ENCODE data around the gene CT45A7. TPM values are rescaled to one million over a fixed set of nuclear protein-coding genes. Genes with fewer than 3 reads are reported as not detected.
"Not testable (repeated sequence)": the region's sequence is repeated elsewhere in the genome, so short reads cannot be mapped to it uniquely, and the experiment has no call there.

The CT45A7 gene, protein sequence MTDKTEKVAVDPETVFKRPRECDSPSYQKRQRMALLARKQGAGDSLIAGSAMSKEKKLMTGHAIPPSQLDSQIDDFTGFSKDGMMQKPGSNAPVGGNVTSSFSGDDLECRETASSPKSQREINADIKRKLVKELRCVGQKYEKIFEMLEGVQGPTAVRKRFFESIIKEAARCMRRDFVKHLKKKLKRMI
- total RNA-seq (not detected), polyA plus RNA-seq (ENCODE audit: insufficient read depth, low read depth, low replicate concordance) (0.83 TPM)
- long read RNA-seq, donor 1 = 0 reads
- long read RNA-seq, donor 2 = 0 reads

DNA sequence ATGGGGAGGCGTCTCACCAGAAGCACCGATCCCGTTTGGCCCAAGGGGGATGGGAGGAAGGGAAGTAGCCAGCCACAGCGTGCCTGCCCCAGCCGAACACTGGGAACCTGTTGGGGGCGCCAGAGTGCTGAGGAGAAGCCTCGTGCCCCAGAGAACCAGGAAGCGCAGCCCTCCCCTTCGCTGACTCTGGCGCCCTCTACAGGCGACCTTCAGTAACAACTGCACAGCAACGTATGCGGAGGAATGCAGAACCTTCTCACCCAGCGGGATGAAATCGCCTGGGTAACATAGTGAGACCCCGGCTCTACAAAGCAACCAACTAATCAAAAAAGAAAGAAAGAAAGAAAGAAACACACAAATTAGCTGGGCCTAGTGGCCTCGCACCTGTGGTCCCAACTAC lies at the start of gene CT45A7:
Gene CT45A7, minus strand, starts transcription at position 101 of the 400 bp plus-strand sequence. CDS start 3,747 bp downstream, outside the sequence.
- H3K36me3 ChIP-seq (ENCODE audit: low read depth, missing control alignments); H3K27me3 ChIP-seq; H3K27ac ChIP-seq; H3K4me1 ChIP-seq; intact Hi-C loops (cut with DNase I; ENCODE audit: low total_unique reads); H3K9me3 ChIP-seq; DNase-seq; H3K4me3 ChIP-seq: not testable (repeated sequence)
- WGBS, 2 donors = no CpG with 5 or more reads among the region's 17 CpGs

DNA sequence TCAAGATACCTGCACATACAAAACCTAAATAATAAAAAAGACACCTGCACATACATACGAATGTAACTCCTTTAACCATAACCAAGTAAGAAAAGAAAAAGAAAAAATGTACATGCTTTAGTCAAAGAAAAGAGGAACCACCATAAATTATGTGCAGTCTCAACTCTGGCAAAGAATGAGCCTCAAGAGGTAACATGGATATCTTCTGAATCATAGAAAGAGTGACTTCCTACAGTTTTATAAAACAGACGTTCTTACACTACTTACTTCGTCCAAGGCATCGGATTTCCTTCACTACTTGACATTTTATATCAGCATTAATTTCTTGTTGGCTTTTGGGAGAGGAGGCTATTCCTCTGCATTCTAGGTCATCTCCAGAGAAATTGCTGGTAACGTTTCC lies 45.7 kb upstream of the CT45A7 start:
- H3K4me3 ChIP-seq; H3K27ac ChIP-seq; H3K9me3 ChIP-seq; DNase-seq; intact Hi-C loops (cut with DNase I; ENCODE audit: low total_unique reads); H3K4me1 ChIP-seq; H3K27me3 ChIP-seq; H3K36me3 ChIP-seq (ENCODE audit: low read depth, missing control alignments): not testable (repeated sequence)
- 72 to 73% methylated on average over 4 of the region's 5 CpGs for WGBS, 2 donors

DNA sequence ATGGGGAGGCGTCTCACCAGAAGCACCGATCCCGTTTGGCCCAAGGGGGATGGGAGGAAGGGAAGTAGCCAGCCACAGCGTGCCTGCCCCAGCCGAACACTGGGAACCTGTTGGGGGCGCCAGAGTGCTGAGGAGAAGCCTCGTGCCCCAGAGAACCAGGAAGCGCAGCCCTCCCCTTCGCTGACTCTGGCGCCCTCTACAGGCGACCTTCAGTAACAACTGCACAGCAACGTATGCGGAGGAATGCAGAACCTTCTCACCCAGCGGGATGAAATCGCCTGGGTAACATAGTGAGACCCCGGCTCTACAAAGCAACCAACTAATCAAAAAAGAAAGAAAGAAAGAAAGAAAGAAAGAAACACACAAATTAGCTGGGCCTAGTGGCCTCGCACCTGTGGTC lies 34.6 kb upstream of the CT45A7 start, which contains the start of gene CT45A9:
Gene CT45A9, minus strand, starts transcription at position 101 of the 400 bp plus-strand sequence. CDS start 3,751 bp downstream, outside the sequence.
- H3K4me1 ChIP-seq; H3K4me3 ChIP-seq; H3K36me3 ChIP-seq (ENCODE audit: low read depth, missing control alignments); H3K9me3 ChIP-seq; H3K27me3 ChIP-seq; H3K27ac ChIP-seq; DNase-seq; intact Hi-C loops (cut with DNase I; ENCODE audit: low total_unique reads): not testable (repeated sequence)
- WGBS, 2 donors = no CpG with 5 or more reads among the region's 17 CpGs

DNA sequence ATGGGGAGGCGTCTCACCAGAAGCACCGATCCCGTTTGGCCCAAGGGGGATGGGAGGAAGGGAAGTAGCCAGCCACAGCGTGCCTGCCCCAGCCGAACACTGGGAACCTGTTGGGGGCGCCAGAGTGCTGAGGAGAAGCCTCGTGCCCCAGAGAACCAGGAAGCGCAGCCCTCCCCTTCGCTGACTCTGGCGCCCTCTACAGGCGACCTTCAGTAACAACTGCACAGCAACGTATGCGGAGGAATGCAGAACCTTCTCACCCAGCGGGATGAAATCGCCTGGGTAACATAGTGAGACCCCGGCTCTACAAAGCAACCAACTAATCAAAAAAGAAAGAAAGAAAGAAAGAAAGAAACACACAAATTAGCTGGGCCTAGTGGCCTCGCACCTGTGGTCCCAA lies 17.4 kb upstream of the CT45A7 start, which contains the start of gene CT45A8:
Gene CT45A8, minus strand, starts transcription at position 101 of the 400 bp plus-strand sequence. CDS start 3,755 bp downstream, outside the sequence.
- H3K4me1 ChIP-seq; H3K9me3 ChIP-seq; intact Hi-C loops (cut with DNase I; ENCODE audit: low total_unique reads); DNase-seq; H3K27ac ChIP-seq; H3K36me3 ChIP-seq (ENCODE audit: low read depth, missing control alignments); H3K4me3 ChIP-seq; H3K27me3 ChIP-seq: not testable (repeated sequence)
- WGBS, 2 donors = no CpG with 5 or more reads among the region's 17 CpGs

DNA sequence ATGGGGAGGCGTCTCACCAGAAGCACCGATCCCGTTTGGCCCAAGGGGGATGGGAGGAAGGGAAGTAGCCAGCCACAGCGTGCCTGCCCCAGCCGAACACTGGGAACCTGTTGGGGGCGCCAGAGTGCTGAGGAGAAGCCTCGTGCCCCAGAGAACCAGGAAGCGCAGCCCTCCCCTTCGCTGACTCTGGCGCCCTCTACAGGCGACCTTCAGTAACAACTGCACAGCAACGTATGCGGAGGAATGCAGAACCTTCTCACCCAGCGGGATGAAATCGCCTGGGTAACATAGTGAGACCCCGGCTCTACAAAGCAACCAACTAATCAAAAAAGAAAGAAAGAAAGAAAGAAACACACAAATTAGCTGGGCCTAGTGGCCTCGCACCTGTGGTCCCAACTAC lies 17.2 kb downstream of the CT45A7 start, which contains the start of gene CT45A2:
Gene CT45A2, minus strand, starts transcription at position 101 of the 400 bp plus-strand sequence. CDS start 3,747 bp downstream, outside the sequence.
- intact Hi-C loops (cut with DNase I; ENCODE audit: low total_unique reads); H3K27ac ChIP-seq; DNase-seq; H3K36me3 ChIP-seq (ENCODE audit: low read depth, missing control alignments); H3K4me3 ChIP-seq; H3K9me3 ChIP-seq; H3K4me1 ChIP-seq; H3K27me3 ChIP-seq: not testable (repeated sequence)
- no CpG with 5 or more reads among the region's 17 CpGs for WGBS, 2 donors

DNA sequence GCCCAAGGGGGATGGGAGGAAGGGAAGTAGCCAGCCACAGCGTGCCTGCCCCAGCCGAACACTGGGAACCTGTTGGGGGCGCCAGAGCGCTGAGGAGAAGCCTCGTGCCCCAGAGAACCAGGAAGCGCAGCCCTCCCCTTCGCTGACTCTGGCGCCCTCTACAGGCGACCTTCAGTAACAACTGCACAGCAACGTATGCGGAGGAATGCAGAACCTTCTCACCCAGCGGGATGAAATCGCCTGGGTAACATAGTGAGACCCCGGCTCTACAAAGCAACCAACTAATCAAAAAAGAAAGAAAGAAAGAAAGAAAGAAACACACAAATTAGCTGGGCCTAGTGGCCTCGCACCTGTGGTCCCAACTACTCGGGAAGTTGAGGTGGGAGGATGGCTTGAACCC lies 34.4 kb downstream of the CT45A7 start, which contains the start of gene CT45A6:
Gene CT45A6, minus strand, starts transcription at position 101 of the 400 bp plus-strand sequence. CDS start 3,794 bp downstream, outside the sequence.
- H3K27me3 ChIP-seq; H3K4me3 ChIP-seq; H3K27ac ChIP-seq; H3K36me3 ChIP-seq (ENCODE audit: low read depth, missing control alignments); H3K9me3 ChIP-seq; H3K4me1 ChIP-seq; DNase-seq; intact Hi-C loops (cut with DNase I; ENCODE audit: low total_unique reads): not testable (repeated sequence)
- WGBS, 2 donors = no CpG with 5 or more reads among the region's 16 CpGs

DNA sequence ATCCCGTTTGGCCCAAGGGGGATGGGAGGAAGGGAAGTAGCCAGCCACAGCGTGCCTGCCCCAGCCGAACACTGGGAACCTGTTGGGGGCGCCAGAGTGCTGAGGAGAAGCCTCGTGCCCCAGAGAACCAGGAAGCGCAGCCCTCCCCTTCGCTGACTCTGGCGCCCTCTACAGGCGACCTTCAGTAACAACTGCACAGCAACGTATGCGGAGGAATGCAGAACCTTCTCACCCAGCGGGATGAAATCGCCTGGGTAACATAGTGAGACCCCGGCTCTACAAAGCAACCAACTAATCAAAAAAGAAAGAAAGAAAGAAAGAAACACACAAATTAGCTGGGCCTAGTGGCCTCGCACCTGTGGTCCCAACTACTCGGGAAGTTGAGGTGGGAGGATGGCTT lies 51.7 kb downstream of the CT45A7 start, which contains the start of gene CT45A5:
Gene CT45A5, minus strand, starts transcription at position 101 of the 400 bp plus-strand sequence. CDS start 3,774 bp downstream, outside the sequence.
- H3K27me3 ChIP-seq; H3K27ac ChIP-seq; DNase-seq; H3K9me3 ChIP-seq; H3K36me3 ChIP-seq (ENCODE audit: low read depth, missing control alignments); H3K4me3 ChIP-seq; intact Hi-C loops (cut with DNase I; ENCODE audit: low total_unique reads); H3K4me1 ChIP-seq: not testable (repeated sequence)
- WGBS, 2 donors = no CpG with 5 or more reads among the region's 16 CpGs

Other genes with a start within 250 kb of the CT45A7 start
- gene CT45A1, start 123.6 kb downstream of the CT45A7 start, total RNA-seq = 10 to 100 TPM in 1 of 2 donors, 1 to 10 TPM in 1; 6.6 to 11.9 TPM
- 8.3 TPM for gene CT45A1, start 123.6 kb downstream of the CT45A7 start, polyA plus RNA-seq (ENCODE audit: insufficient read depth, low read depth, low replicate concordance)
- 10 to 100 TPM; 19.9 to 27.5 TPM for gene CT45A3, start 69.1 kb downstream of the CT45A7 start, total RNA-seq
- gene CT45A3, start 69.1 kb downstream of the CT45A7 start, polyA plus RNA-seq (ENCODE audit: insufficient read depth, low read depth, low replicate concordance) = 20.7 TPM
- gene CT45A5, start 51.8 kb downstream of the CT45A7 start, total RNA-seq = 1 to 10 TPM; 6.2 to 8.1 TPM
- gene CT45A5, start 51.8 kb downstream of the CT45A7 start, polyA plus RNA-seq (ENCODE audit: insufficient read depth, low read depth, low replicate concordance) = 6.7 TPM
- gene CT45A6, start 34.5 kb downstream of the CT45A7 start, total RNA-seq = not detected
- not detected for gene CT45A6, start 34.5 kb downstream of the CT45A7 start, polyA plus RNA-seq (ENCODE audit: insufficient read depth, low read depth, low replicate concordance)
- gene CT45A2, start 17.3 kb downstream of the CT45A7 start, total RNA-seq = under 1 TPM in 1 of 2 donors, not detected in 1; 0.31 TPM
- gene CT45A2, start 17.3 kb downstream of the CT45A7 start, polyA plus RNA-seq (ENCODE audit: insufficient read depth, low read depth, low replicate concordance) = 0.37 TPM
- gene CT45A8, start 17.3 kb upstream of the CT45A7 start, total RNA-seq = under 1 TPM in 1 of 2 donors, not detected in 1; 0.31 TPM
- gene CT45A8, start 17.3 kb upstream of the CT45A7 start, polyA plus RNA-seq (ENCODE audit: insufficient read depth, low read depth, low replicate concordance) = 0.37 TPM
- not detected for gene CT45A9, start 34.5 kb upstream of the CT45A7 start, total RNA-seq
- not detected for gene CT45A9, start 34.5 kb upstream of the CT45A7 start, polyA plus RNA-seq (ENCODE audit: insufficient read depth, low read depth, low replicate concordance)
- gene CT45A10, start 56.2 kb upstream of the CT45A7 start, total RNA-seq = 10 to 100 TPM; 17.7 to 27.9 TPM
- gene CT45A10, start 56.2 kb upstream of the CT45A7 start, polyA plus RNA-seq (ENCODE audit: insufficient read depth, low read depth, low replicate concordance) = 10.0 TPM
- gene SAGE1, start 56.4 kb upstream of the CT45A7 start, total RNA-seq = 1 to 10 TPM; 3.9 to 5.5 TPM
- 5.3 TPM for gene SAGE1, start 56.4 kb upstream of the CT45A7 start, polyA plus RNA-seq (ENCODE audit: insufficient read depth, low read depth, low replicate concordance)
- gene MMGT1, start 136.7 kb upstream of the CT45A7 start, total RNA-seq = 10 to 100 TPM in 1 of 2 donors, 1 to 10 TPM in 1; 9.8 to 11.1 TPM
- gene MMGT1, start 136.7 kb upstream of the CT45A7 start, polyA plus RNA-seq (ENCODE audit: insufficient read depth, low read depth, low replicate concordance) = 8.8 TPM
- gene SLC9A6, start 148.2 kb upstream of the CT45A7 start, total RNA-seq = 10 to 100 TPM; 18.3 to 19.9 TPM
- gene SLC9A6, start 148.2 kb upstream of the CT45A7 start, polyA plus RNA-seq (ENCODE audit: insufficient read depth, low read depth, low replicate concordance) = 13.0 TPM

Measured in testis (tissue), 5 donors.